DMS79 treated with DMSO at 0.1 percent for 48 hours (cell line): Measurements from ENCODE around the gene GPR65.

ENCODE experiments used
- DNase-seq: peaks from one replicate; lab custom pipeline; 2025; lab: John Stamatoyannopoulos, UW

Gene GPR65, protein sequence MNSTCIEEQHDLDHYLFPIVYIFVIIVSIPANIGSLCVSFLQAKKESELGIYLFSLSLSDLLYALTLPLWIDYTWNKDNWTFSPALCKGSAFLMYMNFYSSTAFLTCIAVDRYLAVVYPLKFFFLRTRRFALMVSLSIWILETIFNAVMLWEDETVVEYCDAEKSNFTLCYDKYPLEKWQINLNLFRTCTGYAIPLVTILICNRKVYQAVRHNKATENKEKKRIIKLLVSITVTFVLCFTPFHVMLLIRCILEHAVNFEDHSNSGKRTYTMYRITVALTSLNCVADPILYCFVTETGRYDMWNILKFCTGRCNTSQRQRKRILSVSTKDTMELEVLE

DNA sequence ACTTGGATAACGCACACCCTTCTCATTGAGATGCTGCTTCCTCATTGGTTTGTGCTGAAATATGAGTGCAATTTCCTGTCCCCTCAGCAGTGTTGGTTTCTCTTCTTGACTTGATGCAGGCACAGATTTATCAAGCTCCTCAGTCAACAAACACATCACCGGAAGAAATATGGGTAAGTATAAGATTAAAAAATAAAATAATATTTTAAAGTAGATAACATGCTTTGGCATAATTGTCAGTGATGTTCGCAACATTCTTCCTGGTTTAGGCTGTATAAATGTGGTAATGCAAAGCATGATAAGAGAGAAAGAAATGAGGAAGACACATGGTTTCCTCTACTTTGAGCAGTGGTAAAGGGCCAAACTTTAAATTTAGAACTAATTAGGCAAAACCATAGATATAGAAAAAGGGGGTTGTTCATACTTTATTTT lies at the start of gene GPR65:
GPR65 (plus strand) TSS at position 86 of the 432 bp plus-strand sequence. CDS start 5,713 bp downstream, outside the sequence.
- no peak for DNase-seq

DNA sequence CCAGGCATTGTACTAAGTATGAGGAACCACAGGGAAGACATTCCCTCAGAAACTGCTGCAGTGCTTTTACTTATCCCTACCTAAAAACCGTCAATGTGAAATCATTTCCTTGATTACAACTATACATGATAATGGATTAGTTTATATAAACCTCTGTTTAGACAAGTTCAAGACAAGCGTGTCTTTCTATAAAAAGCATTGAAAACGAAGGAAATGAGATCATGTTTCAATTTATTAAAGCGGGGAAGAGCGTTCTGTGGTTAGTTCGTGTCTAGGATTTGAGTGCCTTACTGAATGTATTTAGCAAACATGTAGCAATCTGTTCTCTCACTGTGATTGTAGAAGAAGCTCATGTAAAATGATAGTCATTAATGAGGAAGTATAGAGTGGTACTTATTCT lies 49.4 kb upstream of the GPR65 start:
- no peak for DNase-seq

DNA sequence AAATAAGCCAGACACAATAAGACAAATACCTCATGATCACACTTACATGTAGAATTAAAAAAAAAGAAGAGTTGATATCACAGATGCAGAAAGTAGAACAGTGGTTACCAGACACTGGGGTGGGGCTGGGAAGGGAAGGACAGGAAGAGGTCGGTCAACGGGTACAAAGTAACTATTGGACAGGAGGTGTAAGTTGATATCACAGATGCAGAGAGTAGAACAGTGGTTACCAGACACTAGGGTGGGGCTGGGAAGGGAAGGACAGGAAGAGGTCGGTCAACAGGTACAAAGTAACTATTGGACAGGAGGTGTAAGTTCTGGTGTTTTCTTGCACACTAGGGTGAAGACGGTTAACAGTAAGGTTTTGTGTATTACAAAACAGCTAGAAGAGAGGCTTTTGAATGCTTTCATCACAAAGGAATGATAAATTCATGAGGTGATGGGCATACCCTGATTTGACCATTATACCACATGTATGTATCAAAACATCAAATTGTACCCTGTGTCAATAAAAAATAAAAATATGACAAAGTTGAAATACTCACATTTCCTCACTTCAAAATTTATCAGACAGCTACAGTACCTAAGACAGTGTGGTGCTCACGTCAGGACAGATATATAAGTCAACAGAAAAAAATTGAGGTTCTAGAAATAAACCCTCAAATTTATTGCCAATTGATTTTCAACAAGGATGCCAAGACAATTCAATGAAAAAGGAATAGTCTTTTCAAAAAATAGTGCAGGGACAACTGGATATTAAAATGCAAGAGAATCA lies 44.7 kb upstream of the GPR65 start:
- DNase-seq: no peak

DNA sequence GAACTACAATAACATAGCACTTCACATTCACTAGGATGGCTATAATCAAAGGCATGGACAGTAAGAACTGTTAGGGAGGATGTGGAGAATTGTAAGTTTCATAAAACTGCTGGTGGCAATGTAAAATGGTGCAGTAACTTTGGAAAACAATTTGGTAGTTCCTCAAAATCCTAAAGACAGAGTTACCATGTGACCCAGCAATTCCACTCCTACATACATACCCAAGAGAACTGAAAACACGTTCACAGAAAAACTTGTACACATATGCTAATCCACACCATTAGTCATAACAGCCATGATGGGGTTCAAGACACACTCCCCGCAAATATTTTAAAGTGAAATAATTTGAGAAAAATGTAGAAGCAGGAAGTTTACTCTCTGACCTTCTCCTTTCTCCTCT lies 43.7 kb upstream of the GPR65 start:
- DNase-seq: no peak

DNA sequence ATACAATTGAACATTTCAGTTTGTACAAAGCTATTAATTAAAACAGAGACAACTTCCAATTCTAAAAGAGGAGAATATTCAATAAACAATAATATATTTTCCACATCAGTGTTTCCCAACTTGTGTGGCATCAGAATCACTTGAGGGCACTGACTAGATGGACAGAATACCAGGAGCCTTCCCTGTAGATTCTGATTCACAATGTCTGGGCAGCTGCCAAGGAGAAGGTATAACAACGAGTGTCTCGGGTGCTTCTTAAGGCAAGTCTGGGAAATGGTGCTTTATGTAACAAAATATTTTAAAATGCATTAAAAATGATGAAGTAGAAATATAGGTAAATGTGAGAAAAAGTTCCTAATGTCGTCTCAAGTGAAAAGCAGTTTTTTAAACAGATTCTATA lies 38.1 kb upstream of the GPR65 start:
- DNase-seq: no peak

DNA sequence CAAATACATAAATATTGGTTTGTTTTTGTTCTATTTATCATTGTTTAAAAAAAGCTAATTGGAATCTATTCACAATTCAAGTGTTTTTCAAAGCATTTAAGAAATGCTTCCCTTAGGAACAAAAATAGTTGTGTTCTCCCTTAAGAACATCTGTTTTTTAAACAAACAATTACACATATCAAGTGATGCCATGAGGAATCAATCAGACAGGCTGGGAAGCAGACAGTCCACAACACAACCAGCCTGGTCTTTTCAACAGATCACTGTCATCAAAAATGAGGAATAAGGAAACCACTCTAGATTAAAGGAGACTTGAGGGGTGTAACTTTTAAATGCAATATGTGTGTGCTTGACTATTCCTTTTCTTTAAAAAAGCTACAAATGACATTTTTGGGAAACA lies 37.4 kb upstream of the GPR65 start:
- no peak for DNase-seq

DNA sequence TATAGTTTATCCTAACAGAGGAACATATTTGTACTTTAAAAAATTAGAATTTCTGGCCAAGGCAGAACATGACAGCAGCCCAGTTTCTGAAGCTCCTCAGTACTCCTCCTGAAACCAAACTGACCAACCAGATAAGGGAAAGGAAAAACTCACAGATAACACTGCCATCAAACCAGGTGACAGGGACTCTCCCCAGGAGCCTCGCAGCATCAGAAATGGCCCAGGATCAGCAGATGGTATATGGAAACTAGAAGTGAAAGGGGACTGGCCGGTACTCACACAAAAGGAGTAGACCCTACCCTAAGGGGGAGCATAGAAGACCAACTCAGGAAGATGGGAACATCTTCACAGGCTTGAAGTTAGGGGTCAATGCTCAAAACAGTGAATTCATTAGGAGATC lies 33.9 kb upstream of the GPR65 start:
- no peak for DNase-seq

DNA sequence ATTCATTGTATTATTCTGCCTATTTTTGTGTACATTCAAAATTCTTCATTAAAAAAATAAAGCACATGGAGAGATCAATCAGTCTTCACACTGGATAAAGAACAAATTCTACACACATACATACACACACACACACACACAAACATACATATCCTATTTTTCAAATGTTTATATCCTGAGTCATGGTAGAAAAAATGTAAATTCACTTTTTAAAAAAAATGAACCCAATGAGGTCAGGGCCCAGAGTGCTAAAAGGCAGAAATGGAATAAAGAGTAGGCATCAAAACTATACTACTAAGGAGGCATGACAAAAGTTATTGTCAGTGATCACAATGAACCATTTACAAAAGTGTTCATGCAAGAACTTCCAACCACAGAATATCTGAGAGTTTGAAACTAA lies 29.3 kb upstream of the GPR65 start:
- no peak for DNase-seq

DNA sequence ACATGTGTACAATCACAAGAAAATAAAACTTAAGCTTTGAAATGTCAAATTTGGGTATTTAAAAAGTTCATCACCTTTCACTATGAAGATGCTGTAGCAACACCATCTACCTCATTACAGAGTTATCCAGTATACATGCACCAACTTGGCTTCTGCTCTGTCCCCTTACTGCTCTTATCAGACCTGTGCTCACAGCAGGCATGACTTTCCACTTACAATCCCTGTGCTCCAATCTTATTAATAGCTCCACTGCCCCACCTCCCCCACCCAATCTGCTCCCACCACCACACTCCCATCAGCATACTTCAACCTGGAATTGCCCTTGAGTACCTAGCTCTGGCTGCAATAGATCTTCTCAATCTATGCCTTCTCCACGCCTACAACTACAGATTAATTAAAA lies 25.2 kb upstream of the GPR65 start:
- DNase-seq: no peak

DNA sequence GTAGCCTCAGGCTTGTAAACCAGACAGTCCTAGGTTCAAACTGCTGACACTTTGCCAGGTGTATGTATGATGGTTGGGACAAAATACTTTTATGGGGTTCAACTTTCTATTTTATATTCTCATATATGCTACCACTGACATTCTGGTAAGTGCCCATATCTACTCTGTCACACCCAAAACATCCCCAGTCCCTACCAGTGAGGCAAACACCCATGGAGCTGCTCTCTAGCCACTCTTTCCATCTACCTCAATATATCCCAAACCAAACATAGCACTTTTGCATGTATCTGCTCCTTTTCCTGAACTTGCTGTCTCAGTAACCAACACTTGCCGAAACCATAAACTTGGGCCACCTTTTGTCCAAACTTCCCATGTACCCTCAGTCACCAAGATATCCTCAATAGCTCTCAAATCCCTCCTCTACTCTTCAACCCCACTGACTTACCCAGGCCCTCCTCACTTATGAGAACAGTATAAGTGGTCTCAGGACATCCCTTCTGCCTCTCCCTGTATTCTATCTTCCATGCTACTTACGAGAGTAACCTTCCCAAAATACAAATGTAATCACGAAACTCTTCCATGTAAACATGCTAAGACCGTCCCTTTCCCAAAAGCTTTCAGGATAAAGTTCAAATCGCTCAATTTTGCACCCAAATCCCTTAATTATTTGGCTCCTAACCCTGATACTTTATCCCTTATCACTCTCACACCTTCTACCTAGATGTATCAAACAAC lies 15.5 kb upstream of the GPR65 start:
- DNase-seq: no peak

DNA sequence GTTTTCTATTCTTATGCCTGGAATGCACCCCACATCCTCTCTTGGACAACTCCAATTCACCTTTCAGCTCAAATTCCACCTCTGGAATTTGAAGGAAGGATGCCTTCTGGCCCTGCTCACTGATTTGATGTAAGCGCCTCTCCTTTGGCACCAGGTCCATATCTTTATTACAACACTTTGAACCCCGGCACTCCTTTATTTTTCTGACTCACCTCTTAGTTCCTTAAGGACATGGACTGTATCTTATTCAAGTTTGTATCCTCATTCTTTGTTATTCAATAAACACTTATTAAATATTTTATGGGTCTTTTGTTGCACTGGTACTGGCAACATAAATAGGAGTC lies 15.0 kb upstream of the GPR65 start:
- DNase-seq: no peak

DNA sequence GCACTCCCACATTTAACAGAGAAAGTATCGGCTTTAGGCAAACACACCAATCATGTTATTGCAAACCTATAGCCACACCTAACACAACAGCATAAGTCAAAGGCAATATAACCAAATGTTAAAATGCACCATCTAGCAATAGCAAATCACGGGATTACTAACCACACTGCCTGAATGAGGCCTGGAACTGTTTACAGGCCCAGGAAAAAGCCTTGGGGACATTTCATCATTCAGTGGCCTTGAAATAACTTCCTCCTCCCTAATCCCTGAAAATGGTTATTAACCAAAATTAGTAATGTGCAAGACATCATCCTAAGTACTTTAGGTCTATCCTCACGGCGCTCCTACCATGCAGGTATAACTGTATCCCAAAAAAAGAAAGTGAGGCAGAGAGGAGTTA lies 14.3 kb upstream of the GPR65 start:
- DNase-seq: no peak

DNA sequence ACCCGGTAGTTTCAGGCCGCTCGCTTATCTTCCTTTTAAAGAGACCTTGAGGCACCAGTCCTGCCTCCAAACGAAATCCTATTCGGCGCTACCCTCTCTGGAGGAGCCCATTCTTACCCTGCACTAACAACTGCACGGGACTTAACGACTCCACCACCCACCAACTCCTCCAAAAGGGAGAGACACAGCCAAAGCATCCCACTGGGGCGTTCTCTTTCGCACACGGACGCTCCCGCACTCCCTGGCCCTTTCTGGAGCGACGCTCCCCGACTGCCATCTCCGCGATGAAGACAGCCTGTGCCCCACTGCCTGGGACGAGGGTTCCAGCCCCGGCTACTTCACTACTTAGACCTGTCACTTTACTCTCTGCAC lies 12.6 kb upstream of the GPR65 start:
- no peak for DNase-seq

DNA sequence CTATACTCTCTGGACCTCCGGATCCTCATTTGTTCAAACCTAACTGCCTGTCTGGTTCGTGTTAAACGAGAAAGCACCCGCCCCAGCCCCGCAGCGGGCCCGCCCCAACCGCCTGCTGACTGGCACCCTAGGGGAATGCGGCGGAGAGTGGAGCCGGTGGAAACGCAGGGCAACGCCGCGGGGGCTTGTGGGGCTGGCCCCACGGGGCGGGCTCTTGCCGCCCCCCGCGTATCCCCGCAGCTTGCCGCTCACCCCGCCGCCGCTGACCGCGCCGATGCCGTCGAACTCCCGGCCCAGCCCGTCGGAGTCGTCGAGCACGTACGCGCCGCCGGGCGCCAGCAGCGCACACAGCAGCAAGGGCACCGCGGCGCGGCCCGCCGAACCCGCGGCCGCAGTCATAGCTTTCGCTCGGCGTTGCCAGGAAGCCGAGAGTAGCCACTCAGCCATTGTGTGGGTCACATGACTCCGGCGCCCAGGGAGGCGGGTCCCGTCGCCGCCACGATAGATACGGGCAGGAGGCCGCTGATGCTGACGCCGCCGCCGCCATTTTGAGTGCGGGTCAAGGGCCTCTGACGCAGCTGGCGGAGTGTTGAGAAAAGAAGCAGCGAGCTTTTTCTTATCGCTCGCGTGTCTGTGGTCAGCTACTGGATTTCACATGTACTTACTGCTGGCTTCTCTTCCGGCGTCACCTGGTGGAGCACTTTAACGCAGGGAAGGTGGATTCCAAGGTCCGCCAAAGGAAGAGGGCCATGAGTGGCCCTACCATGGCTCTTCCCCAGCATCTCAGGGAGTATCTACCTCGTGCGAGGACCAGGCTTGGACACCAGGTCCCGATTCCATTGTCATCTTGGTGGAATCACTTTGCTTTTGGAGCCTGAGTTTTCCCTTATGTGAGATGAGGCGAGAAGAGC lies 12.0 kb upstream of the GPR65 start, which contains the start of gene GALC:
GALC (minus strand) TSS at position 465 of the 911 bp plus-strand sequence; CDS start at position 447, 18 bp downstream.
- DNase-seq: peak; percentile 96

DNA sequence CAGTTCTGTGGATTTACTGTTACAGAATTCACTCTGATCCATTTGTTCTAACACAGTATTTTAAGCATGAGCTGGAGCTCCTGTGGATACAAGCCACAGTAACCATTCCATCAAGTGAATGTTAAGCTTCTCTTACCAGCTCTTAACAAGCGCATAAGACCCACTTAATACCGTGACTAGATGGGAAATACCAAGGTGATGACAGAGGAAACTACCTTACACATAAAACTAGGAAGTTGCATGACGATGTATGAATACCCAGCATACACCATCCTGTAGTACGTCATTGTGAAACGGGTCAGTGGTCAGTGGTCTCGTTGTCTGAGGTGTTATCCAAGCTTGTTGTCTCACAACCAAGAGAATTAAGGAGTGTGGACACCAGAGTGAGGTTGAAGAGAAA lies 10.0 kb upstream of the GPR65 start:
- no peak for DNase-seq

DNA sequence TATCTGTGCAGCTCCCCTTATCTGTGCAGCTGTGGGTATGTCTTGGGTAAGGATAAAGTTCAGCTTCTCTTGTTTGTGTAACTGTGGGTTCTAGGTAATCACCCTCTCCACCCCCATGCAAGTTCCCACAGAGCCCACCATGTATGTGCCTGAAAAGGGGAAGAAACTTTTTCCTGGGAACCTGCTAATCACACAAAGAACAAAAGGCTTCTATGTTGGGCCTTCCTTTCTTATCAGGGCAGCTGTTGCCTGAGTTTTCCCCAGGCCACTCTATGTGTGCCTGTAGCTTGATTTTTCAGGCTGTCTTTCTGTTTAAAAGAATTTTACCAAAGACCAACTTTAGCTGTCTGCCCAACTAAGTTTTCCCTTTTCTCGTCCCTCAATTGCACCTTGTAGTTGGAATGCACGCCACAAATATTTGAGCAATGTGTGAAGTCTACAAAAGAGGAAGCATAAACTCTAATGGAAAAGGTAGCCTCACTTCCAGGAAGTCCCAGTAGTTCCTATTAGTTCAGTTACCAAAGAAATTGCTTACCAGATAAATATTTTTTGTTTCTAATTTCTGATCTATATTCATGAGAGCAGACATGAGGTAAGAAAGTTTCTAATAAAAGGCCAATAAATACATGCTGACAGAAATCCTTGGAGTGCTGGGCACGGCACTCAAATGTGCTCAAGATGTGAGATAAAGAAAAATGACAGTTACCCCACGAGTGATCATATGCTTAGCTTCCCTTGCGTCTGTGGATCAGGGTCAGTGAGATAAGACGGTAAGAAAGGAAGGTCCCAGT lies 9.2 kb upstream of the GPR65 start:
- no peak for DNase-seq

DNA sequence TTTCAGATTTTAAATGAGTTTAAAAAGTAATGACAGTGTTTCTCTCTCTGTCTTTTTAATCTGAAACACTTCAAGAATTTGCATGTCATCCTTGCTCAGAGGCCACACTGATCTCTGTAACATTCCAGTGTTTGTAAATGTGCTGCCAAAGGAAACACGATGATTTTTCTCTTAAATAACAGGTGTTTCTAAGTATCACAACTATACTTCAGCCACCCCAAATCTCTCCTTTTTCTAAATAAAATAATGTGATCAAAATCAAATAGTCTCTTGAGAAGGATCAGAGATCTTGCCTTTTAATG lies 8.7 kb upstream of the GPR65 start:
- DNase-seq: no peak

DNA sequence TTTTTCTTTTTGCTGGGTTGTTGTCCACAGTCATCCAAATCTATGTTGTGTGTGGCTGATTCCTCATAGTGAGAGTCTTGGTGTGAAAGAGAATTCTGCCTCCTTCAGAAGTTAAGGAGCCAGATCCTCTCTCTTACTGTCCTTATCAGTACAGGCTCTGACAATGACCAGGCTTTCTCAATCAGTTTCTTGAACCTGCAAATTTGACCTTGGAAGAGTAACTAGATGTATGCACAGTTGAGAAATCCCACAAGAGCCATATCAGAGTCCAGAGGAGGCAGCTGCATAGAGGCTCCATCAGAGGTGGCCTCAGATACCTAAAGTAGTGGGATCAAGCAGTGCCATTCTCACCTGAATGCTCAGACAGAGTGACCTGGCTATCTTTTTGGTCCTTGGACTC lies 6.5 kb upstream of the GPR65 start:
- no peak for DNase-seq

DNA sequence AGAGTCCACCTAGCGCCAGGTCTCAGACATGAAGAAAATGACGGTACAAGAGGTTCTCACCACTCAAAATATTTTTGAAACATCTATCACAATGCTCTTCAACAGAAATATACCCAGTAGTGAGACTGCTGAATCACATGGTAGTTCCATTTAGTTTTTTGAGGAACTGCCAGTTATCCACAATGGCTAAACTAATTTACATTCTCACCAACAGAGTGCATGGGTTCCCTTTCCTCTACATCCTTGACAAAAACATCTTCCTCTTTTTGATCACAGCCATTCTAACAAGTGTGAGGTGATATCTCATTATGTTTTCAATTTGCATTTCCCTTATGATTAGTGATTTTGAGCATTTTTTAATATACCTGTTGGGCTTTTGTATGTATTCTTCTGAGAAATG lies 5.7 kb upstream of the GPR65 start:
- DNase-seq: no peak

DNA sequence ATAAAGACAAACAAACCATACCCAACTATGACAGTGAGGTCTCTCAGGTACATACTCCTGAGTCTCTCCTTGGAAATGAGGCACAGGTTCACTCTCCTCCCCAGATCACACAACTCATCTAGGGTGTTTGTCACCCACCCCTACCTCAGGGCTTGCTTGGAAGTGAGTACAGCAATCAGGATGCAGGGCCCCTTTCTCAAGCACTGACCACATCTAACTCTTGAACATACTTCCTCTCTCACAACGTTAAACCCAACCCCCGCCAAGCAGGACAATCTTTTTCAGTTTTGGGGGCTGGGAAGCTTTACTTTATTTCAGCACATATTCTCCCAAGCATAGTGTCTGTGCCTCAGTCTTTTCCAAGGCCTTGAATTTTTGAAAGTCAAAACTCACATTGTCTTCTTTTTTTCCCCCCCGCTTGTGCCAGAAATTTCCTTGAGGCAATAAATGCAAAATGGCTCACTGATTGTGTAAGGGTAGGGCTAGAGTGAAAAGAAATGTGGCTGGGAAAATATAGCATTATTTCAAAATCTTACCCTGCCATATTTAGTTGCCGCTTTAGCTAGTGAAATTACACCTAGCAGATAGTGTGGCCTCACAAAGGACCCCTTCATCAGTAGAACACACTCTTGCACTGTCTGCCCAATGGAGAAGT lies 2.4 kb upstream of the GPR65 start:
- DNase-seq: no peak

DNA sequence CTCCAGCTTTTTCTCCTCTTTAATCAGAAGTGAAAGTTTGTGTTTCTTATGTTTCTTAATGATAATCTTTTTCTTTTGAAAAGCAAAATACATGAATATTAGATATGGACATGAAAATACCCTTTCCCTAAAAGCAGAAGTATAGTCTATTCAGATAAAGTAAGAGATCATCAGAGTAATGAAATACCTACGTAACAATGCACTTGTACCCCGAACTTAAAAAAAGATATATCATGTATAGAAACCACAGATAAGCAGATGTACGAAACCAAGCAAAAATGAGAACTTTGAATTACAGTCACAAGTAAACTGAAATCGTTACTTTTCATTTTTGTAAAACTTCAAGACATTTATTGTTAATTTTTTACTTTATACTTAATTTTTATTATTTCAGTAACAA lies 1.5 kb upstream of the GPR65 start:
- no peak for DNase-seq
